HG03558 (cell line): Measurements from ENCODE around the gene LRRC74B.
"Not testable (repeated sequence)": the region's sequence is repeated elsewhere in the genome, so short reads cannot be mapped to it uniquely, and the experiment has no call there.

ENCODE experiments used
- ATAC-seq: cut with Tn5 transposase; IDR thresholded peaks from one replicate; pipeline ENCODE4 v1.9.1; 2021; ENCODE audit warnings: moderate number of reproducible peaks; ENCODE audit not compliant: unreplicated experiment; ENCODE audit errors: extremely low read depth

LRRC74B gene

DNA sequence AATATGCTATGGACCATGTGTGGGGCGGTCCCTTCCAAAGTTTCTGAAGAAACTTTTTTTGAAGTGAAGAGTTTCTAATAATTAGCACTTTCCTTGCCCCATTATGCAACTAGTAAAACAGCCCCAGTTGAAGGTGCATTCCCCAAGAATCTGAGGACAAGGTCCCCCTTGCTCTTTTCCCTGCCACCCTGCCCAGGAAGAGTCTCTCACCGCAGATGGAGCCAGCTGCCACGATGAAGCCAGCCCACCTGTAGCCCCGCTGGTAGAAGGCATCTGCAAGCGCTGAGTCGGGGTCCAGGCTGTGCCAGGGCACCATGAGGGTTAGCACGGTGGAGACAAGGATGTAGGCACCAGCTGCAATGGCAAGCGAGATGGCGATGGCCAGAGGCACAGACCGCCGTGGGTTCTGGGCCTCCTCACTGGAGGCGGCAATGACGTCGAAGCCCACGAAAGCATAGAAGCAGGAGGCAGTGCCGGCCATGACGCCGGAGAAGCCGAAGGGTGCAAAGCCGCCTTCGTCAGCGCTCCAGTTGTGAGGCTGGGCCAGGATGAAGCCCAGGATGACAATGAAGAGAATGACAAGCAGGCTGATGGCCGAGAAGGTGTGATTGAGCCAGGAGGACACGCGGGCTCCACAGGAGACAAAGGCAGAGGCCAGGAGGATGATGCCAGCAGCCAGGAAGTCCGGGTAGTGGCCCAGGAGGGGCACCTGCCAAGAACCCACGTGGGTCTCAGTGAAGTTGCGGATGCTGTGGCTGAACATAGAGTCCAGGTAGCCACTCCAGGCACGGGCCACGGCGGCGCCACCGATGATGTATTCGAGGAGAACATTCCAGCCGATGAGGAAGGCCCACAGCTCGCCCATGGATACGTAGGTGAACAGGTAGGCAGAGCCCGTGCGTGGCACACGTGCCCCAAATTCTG is 14.9 kb upstream of the LRRC74B start:
- ATAC-seq: no peak

DNA sequence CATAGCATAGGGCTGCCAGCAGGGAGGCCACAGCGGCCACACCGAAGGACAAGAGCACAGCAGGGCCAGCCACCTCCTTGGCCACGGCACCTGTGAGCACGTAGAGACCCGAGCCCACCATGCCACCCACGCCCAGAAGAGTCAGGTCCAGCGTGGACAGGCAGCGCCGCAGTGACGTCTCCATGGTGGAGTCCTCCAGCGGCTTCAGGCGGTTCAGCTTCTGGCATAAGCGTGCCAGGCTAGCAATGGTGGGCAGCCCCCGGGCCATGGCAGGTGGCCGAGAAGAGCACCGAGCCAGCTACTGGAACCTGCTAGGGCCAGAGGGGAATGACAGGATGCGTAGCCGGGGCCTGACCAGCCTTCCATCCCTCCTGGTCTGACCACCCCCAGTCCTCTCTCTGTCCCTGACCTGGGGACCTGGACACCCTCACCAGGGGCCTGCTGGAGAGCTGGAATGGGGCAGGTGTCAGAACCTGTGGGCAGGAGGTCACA is 14.2 kb upstream of the LRRC74B start:
- ATAC-seq: no peak

DNA sequence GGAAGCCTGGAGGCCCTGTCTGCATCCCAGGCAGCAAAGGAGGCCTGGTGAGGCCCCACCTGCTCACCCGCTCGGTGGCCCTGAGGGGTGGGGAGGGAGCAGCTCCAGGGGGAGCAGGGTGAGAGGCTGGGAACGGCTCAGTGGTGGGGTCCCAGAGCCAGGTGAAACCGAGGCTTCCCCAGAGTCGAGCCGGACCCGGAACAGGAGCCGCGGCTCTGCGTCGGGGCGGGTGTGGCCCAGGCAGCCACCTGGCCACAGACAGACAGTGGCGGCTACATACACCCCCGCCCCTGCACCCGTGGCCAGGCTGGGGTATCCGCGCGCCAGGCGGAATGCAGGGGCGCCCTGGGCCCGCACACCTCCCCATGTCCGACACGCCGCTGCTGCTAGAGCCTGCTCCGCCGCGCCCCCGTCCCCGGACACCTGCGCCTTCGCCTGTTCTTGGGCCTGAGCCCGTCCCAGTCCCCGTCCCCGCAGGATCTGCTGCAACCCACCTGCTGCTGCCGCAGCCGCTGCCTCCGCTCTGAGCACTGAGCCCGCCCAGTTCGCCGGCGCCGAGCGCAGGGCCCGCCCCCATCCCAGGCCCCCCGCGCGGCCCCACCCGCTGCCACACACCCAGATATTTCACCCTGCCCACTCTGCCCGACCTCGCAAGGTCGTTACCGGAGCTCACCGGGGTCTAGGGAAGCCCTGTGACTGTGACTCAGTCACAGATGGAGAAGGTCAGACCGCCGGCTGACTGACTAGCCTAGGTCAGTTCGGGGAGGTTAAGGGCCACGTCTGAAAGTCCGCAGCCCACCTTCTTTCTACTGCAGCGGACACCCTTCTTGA is 13.5 kb upstream of the LRRC74B start, which contains the start of gene SLC7A4:
SLC7A4 (minus strand) TSS at position 525 of the 831 bp plus-strand sequence. CDS start 749 bp downstream, outside the sequence.
- no peak for ATAC-seq

DNA sequence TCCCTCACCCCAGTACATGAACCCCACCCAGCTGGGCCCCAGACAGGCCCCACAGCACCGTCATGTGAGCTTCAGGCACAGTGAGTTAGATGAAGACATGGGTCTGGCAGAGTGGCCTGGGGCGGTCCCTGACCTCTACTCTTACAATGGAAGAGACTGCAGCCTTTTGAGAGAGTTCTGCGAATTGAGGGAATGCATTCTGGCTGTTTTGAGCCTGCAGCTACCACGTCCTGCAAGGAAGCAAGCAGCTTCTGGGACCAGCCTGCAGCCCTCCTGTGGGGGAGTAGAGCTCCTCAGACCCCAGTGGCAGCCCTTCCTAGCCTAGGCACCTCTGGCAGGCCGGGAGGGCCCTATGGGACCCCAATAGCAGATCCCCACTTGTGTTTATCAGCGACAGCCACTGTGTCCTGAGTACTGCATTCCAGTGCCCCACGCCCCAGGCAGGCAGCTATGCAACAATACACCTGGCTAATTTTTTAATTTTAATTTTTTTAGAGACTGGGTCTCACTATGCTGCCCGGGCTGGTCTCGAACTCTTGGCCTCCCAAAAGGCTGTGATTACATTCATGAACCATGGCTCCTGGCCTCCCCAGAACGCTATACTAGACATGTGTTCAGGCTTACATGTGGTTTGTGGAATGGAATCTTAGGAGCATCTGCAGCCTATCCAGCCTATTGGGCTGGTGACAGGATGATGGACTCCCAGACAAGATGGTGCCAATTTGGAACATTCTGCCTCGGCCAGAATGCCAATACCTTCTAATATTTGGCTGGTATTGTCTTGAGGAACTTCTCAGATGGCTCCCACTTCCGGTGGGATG is 12.7 kb upstream of the LRRC74B start:
- no peak for ATAC-seq

DNA sequence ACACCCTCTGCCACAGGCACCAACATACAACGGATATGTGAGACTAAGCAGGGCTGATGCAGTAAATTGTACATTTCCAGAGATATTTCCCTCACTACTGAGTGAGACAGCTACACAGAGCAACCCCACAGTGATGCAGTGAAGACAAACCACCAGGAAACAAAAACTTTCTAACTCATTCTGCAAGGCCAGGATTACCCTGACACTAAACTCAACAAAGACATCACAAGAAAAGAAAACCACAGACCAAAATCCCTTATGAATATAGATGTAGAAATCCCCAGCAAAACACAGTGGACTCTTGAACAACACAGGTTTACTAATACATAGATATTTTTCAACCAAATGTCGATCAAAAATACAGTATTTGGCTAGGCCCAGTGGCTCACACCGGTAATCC is 11.9 kb upstream of the LRRC74B start:
- no peak for ATAC-seq

DNA sequence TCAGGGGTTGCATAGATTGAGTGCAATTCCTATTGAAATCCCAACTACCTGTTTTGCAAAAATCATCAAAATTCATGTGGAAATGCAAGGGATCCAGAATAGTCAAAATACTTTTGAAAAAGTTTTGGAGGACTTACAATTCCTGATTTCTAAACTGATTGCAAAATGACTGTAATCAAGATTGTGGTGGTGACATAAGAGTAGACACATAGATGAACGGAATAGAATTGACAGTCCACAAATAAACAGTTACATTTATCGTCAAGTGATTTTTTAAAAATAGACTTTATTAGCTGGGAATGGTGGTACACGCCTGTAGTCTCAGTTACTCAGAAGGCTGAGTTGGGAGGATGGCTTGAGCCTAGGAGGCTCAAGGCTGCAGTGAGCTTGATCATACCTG is 10.8 kb upstream of the LRRC74B start:
- no peak for ATAC-seq

DNA sequence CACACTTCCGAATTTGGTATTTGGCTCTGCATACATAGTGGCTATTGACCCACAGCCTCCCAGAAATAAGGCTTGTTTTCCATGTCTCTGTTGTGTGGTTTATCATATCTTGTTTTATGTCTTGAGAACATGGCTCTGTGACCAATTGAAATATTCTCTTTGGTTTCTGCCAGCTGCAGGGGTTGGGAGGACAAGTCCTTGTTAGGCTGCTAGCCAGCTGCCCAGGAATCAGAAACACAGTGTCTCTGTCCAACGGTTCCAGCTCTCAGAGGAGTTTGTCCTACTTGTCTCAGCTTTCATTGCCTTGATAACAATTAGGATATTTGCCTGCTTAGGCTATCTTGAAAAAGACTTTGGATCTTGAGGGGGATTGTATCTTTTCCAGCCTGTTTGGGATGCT is 7.3 kb upstream of the LRRC74B start:
- no peak for ATAC-seq

DNA sequence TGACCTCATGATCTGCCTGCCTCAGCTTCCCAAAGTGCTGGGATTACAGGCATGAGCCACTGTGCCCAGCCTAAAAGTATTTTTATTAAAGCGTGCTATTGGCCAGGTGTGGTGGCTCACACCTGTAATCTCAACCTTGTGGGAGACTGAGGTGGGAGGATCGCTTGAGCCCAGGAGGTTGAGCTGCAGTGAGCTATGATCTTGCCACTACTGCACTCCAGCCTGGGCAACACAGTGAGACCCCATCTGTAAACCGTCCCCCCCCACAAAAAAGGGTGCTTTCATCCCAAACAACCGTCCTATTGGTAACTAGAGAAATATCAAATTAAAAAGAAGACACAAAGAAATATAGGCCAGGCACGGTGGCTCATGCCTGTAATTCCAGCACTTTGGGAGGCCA is 6.6 kb upstream of the LRRC74B start:
- not testable (repeated sequence) for ATAC-seq

DNA sequence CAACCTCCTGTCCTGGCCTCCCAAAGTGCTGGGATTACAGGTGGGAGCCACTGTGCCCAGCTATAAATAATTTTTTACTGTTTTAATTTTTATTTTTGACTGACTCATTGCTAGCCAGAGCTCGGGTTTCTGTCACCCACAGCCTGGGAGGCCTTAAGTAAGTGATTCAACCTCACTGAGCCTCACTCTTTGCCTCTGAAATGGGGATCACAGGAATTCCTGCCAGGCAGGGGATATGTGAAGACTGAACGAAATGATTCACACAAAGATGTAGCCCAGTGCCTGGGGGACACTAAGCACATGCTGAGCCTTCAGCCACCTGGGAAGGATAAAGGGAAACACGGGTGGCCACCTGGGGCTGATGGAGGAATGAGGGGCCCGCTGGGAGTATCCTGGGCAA is 3.8 kb upstream of the LRRC74B start:
- no peak for ATAC-seq

DNA sequence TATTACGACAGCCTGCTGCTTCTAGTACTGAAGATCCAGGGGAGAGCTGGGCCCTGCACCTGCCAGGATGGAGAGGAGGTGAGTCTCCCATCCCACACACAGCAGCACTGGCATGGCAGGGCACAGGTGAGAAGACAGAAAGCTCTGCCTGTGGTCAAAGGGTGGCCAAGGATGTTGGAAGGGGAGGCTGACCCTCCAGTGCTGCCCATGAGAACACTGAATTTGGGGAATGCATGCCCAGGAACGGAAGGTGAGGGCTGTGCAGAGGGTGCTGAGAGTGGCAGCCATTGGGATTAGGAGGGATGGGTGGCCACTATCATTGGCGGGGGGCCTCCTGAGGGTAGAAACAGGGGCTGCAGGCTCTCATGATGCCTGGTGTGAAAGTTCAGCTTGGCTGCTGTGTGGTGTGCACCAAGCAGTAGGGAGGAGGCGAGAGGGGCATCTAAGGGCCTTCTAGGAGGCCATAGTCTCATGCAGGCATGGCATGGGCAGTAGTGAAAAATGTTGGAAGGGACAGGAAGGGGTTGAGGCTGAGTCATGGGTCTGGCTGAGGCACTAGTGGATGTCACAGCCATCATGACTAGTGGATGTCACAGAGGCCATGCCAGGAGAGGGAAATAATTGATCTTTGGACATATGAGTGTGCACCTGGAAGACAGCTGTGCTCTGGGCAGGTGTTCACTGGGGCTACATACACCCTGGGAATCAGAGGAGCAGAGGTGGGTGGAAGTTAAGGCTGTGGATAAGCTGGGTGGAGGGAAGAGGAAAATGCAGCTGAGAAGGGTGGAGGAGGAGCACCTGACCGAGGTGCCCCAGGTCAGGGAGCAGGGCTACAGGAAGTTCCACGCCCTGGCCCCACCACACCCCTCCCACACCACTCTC is 2.5 kb upstream of the LRRC74B start:
- no peak for ATAC-seq

DNA sequence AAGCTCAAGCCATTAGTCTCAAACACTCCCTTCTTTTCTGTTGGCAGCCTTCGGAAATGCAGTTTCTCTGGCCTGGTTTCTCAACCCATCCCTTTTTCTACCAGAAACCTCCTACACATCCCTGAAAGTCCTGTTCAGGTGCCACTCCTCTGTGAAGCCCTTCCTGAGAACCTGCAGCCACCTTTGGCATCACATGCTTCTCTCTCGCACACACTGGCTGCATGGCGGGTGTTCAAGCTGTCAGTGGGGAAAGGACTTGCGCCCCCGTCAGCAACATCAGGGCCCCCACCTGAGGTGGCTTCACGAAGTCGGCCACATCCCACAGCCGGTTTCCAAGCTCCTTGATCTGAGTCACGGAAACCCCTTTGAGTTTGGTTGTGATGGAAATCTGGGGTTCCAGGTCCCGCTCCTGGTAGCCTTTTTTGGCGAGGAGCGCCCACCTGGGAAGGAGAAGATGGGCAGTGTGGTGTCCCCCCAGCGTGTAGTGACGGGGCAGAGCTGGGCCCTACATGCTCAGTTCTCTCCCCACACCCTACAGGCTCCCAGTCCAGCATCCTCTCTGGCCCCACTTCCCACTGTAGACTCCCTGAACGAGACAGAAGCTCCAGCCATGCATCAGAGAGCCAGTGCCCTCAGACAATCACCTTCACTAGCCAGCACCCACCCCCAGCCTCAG is 1.7 kb upstream of the LRRC74B start:
- no peak for ATAC-seq

DNA sequence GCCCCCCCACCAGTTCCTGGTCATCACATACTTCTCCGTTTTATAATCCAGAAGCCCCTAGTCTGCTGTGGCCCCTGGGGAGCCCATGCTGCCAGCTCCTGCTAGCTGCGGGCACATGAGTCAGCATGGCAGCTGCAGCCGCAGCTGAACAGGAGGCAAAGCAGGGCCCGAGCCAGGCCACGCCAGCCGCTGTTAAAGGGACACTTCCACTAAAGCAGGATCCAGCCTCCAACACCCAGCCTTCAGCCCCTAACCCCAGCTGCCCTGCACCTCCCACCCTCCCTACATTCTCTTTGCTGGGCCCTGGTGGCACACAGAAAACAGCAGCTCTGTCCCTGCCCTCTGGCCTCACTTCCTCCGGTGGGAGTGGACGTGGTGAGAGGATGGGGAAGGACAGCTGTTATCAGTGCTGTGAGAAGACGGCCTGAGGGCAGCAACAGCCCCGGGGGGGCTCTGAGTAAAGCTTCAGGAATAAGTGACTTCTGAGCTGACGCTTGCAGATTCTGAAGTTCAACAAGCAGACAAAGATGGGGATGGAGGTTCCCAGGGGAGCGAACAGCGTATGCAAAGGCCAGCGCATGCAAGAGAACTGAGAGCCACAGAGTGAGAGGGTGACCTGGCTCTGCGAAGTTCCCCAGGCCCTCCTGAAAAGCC is 688 bp upstream of the LRRC74B start:
- ATAC-seq: no peak

DNA sequence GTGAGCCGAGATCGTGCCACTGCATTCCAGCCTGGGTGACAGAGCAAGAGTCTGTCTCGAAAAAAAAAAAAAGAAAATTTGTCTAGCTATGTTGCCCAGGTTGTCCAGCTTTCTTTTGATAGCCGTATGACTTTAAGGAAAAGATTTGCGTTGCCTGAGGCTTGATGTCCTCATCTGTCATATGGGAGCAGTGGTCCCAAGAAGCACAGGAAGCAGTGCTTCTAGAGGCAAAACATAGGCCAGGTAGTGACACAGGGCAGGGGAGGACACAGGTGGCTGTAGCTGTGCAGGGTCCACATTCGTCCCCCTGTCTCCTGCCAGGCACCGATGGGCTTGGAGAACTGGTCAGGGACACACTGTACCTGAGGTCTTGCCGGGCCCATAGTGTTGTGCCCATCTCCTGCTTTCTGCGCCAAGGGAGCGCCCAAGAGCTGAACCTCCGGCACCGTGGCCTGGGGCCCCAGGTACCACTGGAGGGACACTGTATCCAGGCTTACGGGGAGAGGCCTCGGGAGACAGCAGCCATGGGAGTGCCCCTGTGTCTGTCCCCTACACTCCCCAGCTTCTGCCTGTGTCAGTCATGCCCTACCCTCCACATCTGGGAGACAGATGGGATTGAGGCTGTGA is 1.4 kb downstream of the LRRC74B start:
- no peak for ATAC-seq

DNA sequence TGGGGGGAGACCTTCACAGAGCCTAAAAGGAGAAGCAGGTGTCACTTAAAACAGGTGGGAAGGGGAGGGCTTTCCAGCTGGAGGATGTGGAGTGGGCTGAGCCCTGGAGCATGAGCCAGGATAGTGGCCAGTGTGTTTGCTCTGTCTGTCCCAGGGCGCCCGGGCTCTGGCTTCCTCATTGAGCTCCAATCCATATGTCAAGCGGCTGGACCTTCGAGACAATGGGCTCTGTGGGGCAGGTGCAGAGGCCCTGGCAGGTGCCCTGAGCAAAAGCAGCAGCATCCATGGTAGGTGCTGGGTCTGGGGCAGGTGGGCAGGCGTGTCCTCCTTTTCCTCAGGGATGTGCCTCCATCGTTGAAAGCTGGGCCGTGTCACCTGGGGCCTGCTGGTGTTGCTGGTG is 2.0 kb downstream of the LRRC74B start:
- ATAC-seq: no peak

DNA sequence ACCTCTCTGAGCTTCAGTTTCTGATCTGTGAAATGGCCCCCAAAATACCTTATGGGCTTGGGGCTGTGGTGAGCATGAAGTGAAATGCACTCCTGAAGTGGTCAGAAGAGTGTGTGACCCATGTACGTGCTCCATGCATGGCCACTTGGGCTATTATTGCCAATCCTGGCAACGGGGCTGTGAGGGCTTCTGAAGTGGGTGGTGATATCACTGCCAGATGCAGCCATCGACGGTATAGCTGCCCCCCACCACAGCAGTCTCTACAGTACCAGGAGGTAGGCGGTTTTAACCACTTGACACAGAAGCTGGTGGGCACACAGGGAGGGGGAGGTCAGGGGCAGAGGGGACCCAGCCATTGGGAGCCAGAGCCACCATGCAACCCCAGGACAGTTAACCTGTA is 2.7 kb downstream of the LRRC74B start:
- not testable (repeated sequence) for ATAC-seq

DNA sequence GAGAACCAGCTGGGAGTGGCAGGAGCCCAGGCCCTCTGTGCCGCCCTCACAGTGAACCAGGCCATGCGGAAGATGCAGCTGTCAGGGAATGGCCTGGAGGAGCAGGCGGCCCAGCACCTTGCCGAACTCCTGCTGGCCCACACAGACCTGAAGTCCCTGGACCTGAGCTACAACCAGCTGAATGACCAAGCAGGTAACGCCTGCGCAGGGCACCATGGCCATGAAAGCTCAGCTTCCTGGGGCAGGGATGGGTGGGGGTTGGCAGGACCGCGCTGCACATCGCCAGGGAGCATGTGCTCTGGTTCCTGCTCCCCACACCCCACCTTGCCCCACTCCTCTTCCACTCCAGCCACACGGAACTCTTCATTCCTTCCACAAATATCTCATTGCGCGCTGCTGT is 3.2 kb downstream of the LRRC74B start:
- ATAC-seq: not testable (repeated sequence)

DNA sequence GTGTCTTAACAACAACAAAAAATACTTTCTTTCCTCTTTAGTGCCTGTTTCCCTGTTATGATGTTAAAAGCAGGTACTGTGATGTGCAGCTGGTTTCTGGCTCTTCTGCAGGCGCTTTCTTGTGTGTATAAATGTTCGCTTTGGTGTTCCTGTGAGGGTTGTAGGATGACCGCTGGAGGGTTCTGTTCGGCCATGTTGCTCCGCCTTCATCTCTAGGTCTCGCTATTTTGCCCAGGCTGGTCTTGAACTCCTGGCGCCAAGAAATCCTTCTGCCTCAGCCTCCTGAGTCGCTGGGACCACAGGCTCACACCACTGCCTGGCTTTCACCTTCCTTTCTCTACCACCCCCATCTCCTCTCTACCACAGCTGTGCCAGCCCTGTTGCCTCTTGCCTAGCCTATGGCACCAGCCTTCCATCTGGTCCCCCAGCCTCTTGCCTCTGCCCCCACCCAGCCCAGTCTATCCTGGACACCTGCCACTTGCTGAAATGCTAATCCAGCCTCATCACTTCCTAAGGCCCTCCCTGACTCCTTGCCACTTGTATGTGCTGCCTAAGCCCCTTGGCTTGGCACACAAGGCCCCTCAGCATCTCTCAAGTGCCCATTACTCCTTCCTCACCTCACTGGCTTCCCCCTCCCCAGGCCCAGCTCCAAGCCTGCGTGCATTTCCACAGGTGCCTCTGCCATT is 5.5 kb downstream of the LRRC74B start:
- ATAC-seq: no peak
